T-helper 9 cell (primary cell): ENCODE results near the gene UPK3B.
"Not testable (repeated sequence)": the region's sequence is repeated elsewhere in the genome, so short reads cannot be mapped to it uniquely, and the experiment has no call there.

Experiments
- DNase-seq: peaks from one replicate; pipeline ENCODE4 v3.0.0-alpha.2; 2020
- total RNA-seq, 2 donors: gene quantifications; one replicate each; lab custom pipeline; 2026; lab: John Stamatoyannopoulos, UW

Gene UPK3B
- 0.24 to 0.84 reads per million in 2 donors for total RNA-seq

- no peak for DNase-seq
Measured at GRCh38 chr7:76509931-76510877, at the start of gene UPK3B. TSS of gene UPK3B (plus strand) at chr7:76510552. CDS start at chr7:76510653, 101 bp downstream.

GRCh38 chr7:76460767-76461166, 49.6 kb upstream of the UPK3B start:
- not testable (repeated sequence) for DNase-seq

DNA sequence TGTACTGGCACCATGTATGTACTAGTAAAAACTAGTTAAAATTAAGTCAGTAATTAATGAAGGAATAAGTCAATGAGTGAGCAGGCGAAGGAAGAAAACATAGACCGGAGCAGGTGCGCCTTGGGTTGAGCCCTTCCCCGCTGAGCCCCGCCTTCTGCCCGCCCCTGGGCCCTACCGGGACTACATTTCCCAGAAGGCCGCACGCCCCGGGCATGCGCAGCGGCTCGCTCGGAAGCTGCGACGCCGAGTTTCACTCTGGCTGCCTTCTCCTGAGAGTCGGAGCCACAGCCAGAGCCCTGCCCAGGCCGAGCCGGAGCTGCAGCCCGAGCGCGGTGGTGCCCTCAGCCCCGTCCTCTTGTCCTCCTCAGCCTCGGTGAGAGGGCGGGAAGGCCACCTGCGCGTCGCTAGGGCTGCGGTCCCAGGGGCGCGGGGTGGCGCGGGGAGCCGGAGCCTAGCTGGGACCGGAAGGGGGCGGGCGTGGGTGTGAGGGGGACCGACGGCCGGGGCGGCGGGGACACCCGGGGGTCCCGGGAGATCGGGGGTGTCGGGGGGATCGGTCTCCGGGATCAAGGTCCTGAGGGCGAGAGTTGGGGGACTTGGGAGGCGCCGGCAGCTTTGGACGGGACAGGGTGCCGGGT, 48.8 kb upstream of the UPK3B start, which contains the start of gene DTX2:
TSS of gene DTX2 (plus strand) at position 246 of the 638 bp plus-strand sequence. CDS start 18,801 bp downstream, outside the sequence.
- peak; percentile 36 for DNase-seq

DNA sequence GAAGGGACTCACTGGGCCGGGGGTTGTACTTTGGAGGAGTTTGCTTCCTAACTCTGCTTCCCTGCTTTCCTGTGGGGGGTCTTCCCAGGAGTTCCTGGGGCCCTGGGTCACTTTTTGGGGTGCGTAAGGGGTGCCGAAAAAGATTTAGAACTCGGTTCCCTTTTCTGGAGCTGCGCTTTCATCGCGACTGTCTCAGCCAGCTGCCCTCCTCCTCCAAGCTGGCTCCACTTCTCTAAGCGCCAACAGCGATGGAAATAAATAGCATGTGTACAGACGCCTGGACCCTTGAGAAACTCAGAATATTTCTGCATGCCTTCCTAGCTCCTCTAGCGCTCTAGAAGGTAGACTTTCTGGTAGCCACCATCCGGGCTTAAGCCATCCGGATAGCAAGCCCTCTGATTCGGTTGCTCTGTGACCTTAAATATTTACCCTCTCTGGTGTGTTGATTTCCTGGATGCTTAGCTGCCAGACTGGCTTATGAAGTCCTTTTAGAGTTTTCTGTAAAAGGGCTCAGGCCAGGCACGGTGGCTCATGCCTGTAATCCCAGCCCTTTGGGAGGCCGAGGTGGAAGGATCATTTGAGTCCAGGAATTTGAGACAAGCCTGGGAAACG, 48.0 kb upstream of the UPK3B start:
- not testable (repeated sequence) for DNase-seq

DNA sequence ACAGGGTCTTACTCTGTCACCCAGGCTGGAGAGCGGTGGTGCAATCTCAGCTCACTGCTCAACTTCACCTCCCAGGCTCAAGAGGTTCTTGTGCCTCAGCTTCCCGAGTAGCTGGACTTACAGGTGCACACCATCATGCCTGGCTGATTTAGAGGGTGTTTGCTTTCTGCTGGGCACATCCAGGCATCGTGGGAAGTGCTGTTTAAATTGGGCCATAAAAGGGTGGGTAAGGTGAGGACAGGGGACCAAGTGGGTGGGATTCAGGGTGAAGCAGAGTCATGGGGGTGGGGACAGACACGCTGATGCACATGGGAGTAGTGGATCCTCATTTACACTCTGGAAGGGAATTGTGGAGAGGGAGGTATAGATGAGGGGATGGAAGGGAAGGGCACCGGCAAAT, 45.4 kb upstream of the UPK3B start:
- DNase-seq: not testable (repeated sequence)

- DNase-seq: not testable (repeated sequence)
Measured at GRCh38 chr7:76465950-76466349, 44.4 kb upstream of the UPK3B start.

GRCh38 chr7:76467743-76468404, 42.5 kb upstream of the UPK3B start:
- DNase-seq: not testable (repeated sequence)

DNA sequence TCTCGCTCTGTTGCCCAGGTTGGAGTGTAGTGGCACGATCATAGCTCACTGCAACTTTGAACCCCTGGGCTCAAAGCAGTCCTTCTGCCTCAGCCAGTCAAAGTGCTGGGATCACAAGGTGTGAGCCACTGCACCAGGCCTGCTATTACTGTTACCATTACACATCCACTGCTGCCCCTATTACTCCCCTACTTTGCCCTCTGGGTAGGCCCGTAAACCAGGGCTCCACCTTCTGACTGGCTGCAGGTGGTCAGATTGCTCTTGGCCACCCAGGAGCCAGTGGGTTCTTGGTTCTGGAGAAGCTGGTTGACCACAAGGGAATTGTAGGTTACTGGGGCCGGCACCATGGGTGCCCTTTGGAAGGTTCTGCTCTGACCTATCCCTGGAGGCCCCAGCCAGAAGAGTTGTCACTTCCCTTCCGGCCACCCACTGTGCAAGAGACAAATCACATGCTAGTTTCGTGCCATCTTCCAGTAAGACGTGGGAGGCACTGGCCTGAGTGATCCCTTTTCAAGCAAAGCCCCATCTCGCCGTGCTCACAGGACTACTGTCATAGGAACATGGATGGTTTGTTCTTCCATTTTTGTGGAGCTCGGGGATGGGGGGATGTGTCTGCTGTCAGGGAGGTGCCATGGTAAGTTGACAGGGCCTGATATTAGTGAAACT, 38.7 kb upstream of the UPK3B start:
- not testable (repeated sequence) for DNase-seq

- DNase-seq: not testable (repeated sequence)
Measured at GRCh38 chr7:76473097-76473496, 37.3 kb upstream of the UPK3B start.

DNA sequence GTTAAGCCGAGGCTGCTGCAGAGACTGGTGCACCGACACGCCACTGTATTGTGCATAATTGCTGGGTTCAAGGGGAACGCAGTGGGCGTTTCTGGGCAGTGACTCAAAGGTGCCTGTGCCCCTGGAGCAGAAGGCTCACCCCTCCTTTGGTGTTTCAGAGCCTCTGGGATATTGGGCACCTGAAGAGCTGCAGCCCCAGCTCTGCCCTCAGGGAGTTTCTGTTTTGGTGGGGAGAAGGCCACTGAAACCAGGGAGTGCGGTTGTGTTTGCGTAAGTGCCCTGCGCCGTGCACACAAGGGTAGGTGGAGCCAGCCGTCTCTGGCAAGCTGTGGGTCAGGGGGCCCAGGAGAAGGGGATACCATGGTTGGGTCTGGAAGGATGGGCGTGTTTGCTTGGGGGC, 34.1 kb upstream of the UPK3B start:
- DNase-seq: not testable (repeated sequence)

DNA sequence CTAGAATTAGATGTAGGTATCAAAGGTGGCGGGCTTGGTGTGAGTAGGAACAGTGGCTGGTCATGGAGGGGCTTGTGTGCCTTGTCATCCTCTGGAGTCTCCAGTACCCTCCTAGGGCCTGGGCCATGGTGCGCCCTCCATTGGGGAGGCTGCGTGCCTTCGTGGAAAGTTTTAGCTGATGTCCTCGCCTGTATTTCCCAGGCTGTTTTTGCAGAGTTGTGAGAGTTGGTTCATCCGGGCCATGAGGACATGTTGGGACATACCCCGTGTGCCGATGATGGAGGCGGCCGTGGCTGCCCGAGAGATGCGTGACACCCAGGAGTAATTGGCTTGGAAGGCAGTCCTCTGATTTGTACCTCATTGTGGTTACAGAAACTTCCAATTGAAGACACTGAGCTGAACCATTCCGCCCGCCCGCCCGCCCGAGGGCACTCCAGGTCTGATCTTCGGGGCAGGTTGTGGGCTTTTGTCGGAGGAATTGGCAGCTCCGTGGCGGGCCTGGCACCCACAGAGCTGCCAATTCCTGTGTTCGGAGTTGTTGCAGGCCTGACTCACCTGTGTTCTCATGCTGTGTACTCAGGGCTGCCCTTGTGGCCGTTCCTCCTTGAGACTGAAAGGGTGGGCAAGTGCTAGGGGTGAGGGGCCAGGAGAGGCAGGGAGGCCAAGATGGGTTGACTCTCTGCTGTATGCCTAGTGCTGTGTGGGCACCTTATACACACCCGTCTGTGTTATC, 33.4 kb upstream of the UPK3B start:
- DNase-seq: not testable (repeated sequence)

- not testable (repeated sequence) for DNase-seq
Measured at GRCh38 chr7:76479628-76480027, 30.7 kb upstream of the UPK3B start.

DNA sequence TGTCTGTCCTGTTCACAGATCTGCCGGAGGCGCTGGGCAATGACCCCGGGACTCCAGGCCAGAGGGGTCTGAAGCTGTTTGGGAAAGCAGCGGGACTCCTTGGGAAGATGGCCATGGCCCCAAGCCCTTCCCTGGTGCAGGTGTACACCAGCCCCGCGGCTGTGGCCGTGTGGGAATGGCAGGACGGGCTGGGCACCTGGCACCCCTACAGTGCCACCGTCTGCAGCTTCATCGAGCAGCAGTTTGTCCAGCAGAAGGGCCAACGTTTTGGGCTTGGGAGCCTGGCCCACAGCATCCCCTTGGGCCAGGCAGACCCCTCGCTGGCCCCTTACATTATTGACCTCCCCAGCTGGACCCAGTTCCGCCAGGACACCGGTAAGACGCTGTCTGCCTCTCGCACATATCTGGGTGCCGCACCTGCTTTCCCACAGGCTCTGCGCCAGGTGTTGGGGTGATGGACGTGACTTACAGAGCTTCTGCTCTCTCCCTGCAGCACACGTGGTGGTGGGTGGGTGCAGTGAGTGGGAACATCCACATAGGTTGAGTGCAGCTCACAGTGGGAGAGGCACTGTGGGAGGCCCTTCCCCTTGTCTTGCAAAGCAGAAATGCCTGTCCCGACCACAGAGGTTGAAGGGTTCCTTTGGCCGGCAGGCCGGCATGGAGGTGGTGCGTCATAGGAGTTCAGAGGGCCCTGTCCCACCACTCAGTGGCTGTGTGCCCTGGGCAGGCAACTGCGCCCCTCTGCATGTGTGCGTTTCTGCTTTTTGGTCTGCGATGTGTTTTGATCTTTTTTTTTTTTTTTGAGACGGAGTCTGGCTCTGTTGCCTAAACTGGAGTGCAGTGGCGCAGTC, 29.7 kb upstream of the UPK3B start:
- not testable (repeated sequence) for DNase-seq

DNA sequence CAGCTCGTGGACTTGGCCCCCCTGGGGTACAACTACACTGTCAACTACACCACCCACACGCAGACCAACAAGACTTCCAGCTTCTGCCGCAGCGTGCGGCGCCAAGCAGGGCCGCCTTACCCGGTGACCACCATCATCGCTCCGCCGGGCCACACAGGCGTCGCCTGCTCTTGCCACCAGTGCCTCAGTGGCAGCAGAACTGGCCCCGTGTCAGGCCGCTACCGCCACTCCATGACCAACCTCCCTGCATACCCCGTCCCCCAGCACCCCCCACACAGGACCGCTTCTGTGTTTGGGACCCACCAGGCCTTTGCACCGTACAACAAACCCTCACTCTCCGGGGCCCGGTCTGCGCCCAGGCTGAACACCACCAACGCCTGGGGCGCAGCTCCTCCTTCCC, 27.7 kb upstream of the UPK3B start:
- DNase-seq: not testable (repeated sequence)

DNA sequence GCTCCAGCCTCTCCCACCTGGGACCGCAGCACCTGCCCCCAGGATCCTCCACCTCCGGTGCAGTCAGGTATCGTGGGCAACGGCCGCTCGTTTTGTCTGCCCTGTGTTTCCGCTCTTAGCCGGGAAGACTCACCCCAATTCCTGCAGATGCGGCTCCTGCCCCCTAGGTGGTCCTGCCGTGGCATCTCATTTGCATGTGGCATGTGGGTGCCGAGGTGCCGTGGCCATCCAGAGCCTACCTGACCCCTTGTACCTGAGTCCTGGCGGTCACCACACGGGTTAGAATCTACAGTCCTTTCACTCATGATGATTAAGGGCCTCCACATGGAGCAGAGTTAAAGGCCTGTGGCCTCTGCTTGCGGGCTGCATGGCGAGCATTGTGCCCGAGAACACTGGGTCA, 27.3 kb upstream of the UPK3B start:
- not testable (repeated sequence) for DNase-seq

- DNase-seq: not testable (repeated sequence)
Measured at GRCh38 chr7:76484456-76484855, 25.9 kb upstream of the UPK3B start.

- not testable (repeated sequence) for DNase-seq
Measured at GRCh38 chr7:76485822-76486610, 24.3 kb upstream of the UPK3B start.

DNA sequence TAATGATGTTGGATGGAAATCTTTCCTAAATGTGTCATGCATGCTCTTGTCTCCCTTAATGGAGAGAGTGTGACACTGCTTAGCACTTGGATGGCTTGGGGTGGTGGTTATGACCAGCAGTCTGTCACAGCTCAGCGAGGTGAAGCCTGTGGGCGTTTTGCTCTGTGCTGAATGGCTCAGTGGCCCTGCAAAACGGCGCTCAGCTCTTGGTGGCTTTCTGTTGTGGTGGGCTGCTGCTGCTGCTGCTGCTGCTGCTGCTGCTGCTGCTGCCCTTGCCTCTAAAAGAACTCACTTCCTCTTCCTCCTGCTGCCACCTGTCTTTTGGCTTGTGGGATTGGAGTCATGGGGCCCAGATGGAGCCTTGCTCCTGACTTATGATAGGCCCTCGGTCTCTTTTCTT, 23.7 kb upstream of the UPK3B start:
- DNase-seq: not testable (repeated sequence)

DNA sequence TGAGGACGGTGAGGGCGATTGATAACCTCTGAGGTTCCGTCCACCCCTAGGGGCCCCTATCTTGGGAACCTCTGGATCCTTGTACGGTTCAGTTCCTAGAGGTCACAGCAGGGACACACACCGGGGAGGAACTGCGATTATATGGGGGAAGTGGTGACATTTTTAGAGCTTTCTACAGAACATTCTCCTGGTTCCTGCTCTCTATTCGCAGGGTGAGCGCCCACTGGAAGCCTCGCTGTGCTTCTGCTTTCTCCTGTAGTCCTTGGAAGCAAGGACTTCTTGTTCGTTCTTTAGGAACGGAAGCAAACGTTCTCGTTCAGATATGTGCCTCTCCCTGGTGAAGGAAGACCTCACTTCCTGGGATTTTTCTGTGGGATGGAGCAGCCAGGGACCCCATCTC, 22.4 kb upstream of the UPK3B start:
- not testable (repeated sequence) for DNase-seq
